ENCODE measurements around the gene INPP4A. TPM values are rescaled to one million over a fixed set of nuclear protein-coding genes. Genes with fewer than 3 reads are reported as not detected.

Gene INPP4A
- polyA plus RNA-seq, 1 donor from 2014 or later = 51.4 TPM

GRCh38 chr2:98445177-98445682 lies 572 bp downstream of the INPP4A start:
- peak overlapping the region; percentile 54 for H3K27ac ChIP-seq (ENCODE audit: low read length)
- no peaks in the 10 kb centered on the region for H3K9me2 ChIP-seq (ENCODE audit: insufficient read depth, low read length)
- peak; percentile 13 for TF ChIP-seq TAF1 (IDR thresholded peaks at IDR 0.05; ENCODE audit: low read depth)
- TF ChIP-seq SMC3 (conservative IDR thresholded peaks at IDR 0.05; ENCODE audit: poor library complexity) = no peak
- H3K79me2 ChIP-seq (replicated peaks; ENCODE audit: insufficient read depth, low read length) = peaks cover 47% of the 10 kb centered on the region
- H4K20me1 ChIP-seq (ENCODE audit: insufficient read depth) = no peaks in the 10 kb centered on the region
- peak overlapping the region; percentile 68 for H3K4me2 ChIP-seq (ENCODE audit: low read length)
- H3K36me3 ChIP-seq (ENCODE audit: insufficient read depth, low read length) = no peaks in the 10 kb centered on the region
- peaks cover 2% of the 10 kb centered on the region for H3K9me3 ChIP-seq (ENCODE audit: low read length)
- H3K4me3 ChIP-seq (ENCODE audit: low read length) = peak overlapping the region; percentile 85
- H3K9ac ChIP-seq (ENCODE audit: low read length) = peak overlapping the region; percentile 81
- no peaks in the 10 kb centered on the region for H3F3A ChIP-seq (ENCODE audit: insufficient read depth, low read length, poor library complexity, severe bottlenecking)
- H3K27me3 ChIP-seq (ENCODE audit: insufficient read depth, low read depth, low read length) = no peaks in the 10 kb centered on the region
- H2AFZ ChIP-seq (ENCODE audit: low read depth, low read length) = peak overlapping the region; percentile 62

GRCh38 chr2:98445683-98446581 lies 1.3 kb downstream of the INPP4A start:
- Histone ChIP-seq H3K79me2 (replicated peaks; ENCODE audit: insufficient read depth, low read length) (peaks cover 52% of the 10 kb centered on the region), H3K9me2 (ENCODE audit: insufficient read depth, low read length) (no peaks in the 10 kb centered on the region), H3K4me3 (ENCODE audit: low read length) (peak overlapping the region; percentile 85), H4K20me1 (ENCODE audit: insufficient read depth) (no peaks in the 10 kb centered on the region), H3K27me3 (ENCODE audit: insufficient read depth, low read depth, low read length) (no peaks in the 10 kb centered on the region), H3K4me2 (ENCODE audit: low read length) (peak overlapping the region; percentile 68), H3K9ac (ENCODE audit: low read length) (peak overlapping the region; percentile 81), H3F3A (ENCODE audit: insufficient read depth, low read length, poor library complexity, severe bottlenecking) (no peaks in the 10 kb centered on the region), H2AFZ (ENCODE audit: low read depth, low read length) (peak overlapping the region; percentile 62), H3K9me3 (ENCODE audit: low read length) (no peaks in the 10 kb centered on the region), H3K27ac (ENCODE audit: low read length) (peak overlapping the region; percentile 54), H3K36me3 (ENCODE audit: insufficient read depth, low read length) (no peaks in the 10 kb centered on the region)
- TF ChIP-seq EZH2 (IDR thresholded peaks at IDR 0.05; ENCODE audit: borderline replicate concordance, insufficient read depth, low read length, poor library complexity, severe bottlenecking) (no peak), CTCF (IDR thresholded peaks at IDR 0.05; ENCODE audit: poor library complexity, severe bottlenecking) (no peak), RAD21 (conservative IDR thresholded peaks at IDR 0.05) (no peak), SMC3 (conservative IDR thresholded peaks at IDR 0.05; ENCODE audit: poor library complexity) (no peak), REST (IDR thresholded peaks at IDR 0.05; ENCODE audit: borderline replicate concordance) (no peak), EP300 (conservative IDR thresholded peaks at IDR 0.05; ENCODE audit: poor library complexity, severe bottlenecking) (no peak), POLR2AphosphoS5 (IDR thresholded peaks at IDR 0.05) (no peak), TAF1 (IDR thresholded peaks at IDR 0.05; ENCODE audit: low read depth) (no peak), MXI1 (conservative IDR thresholded peaks at IDR 0.05; ENCODE audit: poor library complexity, severe bottlenecking) (no peak)
